Neural progenitor cell (in vitro differentiated cells): ENCODE results near the gene BACE2.

Source experiments
- EZH2 ChIP-seq: fragments of 200-600 bp; sonication (generic); IDR thresholded peaks from 2 replicates; pipeline ENCODE4 v1.6.1; 2017; ENCODE audit warnings: antibody characterized with exemption, mild to moderate bottlenecking, moderate library complexity
- TF ChIP-seq, protein P1 (sequence below): fragments of 200-600 bp; sonication (generic); IDR thresholded peaks from 2 replicates; pipeline ENCODE4 v1.5.1; 2017; ENCODE audit warnings: antibody characterized with exemption, mild to moderate bottlenecking

DNA sequence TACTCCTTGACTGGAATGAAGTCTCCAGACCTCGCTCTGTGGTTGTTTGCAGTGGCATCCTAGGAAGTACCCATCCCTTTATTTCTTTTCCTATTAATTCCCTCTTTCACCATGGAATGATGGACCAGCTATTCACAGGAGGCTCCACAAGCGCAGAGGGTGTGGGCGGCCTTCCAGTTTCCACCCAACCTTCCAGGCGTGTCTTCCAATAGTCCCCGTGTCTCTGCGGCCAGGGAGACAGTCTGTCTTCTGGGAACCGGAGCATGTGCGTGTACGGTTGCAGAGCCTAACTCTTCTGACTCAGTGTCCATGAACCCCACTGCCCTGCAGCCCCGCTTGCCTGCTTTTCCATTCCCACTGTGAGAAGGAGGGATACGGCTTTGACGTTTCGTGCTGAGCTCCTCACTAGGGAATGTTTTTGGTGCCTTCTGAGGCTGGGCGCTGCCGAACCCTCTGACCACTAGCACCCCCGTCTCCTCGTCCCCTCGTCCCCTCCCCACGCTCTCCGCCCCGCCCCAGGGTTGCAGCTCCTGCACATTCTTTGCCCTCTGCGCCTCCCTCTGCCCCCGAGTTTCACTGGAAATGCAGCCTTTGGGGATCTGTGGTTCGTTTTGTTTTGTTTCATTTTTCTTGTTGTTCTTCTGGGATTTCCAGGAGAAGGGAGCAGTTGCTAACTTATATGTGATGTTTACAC lies 122.3 kb downstream of the BACE2 start:
- TF ChIP-seq EZH2, result no peak
- TF ChIP-seq, protein P1, sequence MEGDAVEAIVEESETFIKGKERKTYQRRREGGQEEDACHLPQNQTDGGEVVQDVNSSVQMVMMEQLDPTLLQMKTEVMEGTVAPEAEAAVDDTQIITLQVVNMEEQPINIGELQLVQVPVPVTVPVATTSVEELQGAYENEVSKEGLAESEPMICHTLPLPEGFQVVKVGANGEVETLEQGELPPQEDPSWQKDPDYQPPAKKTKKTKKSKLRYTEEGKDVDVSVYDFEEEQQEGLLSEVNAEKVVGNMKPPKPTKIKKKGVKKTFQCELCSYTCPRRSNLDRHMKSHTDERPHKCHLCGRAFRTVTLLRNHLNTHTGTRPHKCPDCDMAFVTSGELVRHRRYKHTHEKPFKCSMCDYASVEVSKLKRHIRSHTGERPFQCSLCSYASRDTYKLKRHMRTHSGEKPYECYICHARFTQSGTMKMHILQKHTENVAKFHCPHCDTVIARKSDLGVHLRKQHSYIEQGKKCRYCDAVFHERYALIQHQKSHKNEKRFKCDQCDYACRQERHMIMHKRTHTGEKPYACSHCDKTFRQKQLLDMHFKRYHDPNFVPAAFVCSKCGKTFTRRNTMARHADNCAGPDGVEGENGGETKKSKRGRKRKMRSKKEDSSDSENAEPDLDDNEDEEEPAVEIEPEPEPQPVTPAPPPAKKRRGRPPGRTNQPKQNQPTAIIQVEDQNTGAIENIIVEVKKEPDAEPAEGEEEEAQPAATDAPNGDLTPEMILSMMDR, result no peak
